Gastrocnemius medialis (tissue), 4 donors: ENCODE data around the gene CTNNA2.

Experiments used
- CTCF ChIP-seq, 5 experiments: fragments of 450-650 bp in 3 of 5; fragments of 200-600 bp in 2 of 5; sonication (generic) in 2 of 5; IDR thresholded peaks in 4 of 5; conservative IDR thresholded peaks in 1 of 5; 1 replicate in 4 of 5; 2 replicates in 1 of 5; pipeline ENCODE4 v1.5.1; 2016 to 2019; ENCODE audit warnings: antibody characterized with exemption in 5 of 5, mild to moderate bottlenecking in 3 of 5, moderate library complexity in 3 of 5
- POLR2A ChIP-seq, 2 donors: fragments of 450-650 bp; IDR thresholded peaks; one replicate each; pipeline ENCODE4 v1.6.1; 2017; ENCODE audit warnings: antibody characterized with exemption in 2 of 2, mild to moderate bottlenecking in 2 of 2, moderate library complexity in 2 of 2

- TF ChIP-seq CTCF (IDR thresholded peaks at IDR 0.05 in 4 of 5, conservative IDR thresholded peaks at IDR 0.05 in 1 of 5) (no peak), POLR2A (IDR thresholded peaks at IDR 0.05) (no peak)
Measured at GRCh38 chr2:80169811-80170594, 657.2 kb downstream of the CTNNA2 start.
